Fibroblast of pulmonary artery (primary cell): ENCODE measurements around the gene GPR12.

ENCODE experiments used
- DNase-seq: peaks from one replicate; pipeline ENCODE4 v3.0.0-alpha.2; 2010; ENCODE audit warnings: low read depth
- H3K4me3 ChIP-seq: replicated peaks from 2 replicates; pipeline ENCODE4 v1.5.1; 2011; ENCODE audit warnings: low read depth, mild to moderate bottlenecking, control low read depth, low read length, moderate library complexity
- CTCF ChIP-seq: IDR thresholded peaks from 2 replicates; pipeline ENCODE4 v1.5.1; 2011; ENCODE audit warnings: mild to moderate bottlenecking, control low read depth, low read length, inconsistent platforms; ENCODE audit errors: missing control alignments

GPR12 gene

GRCh38 chr13:26760832-26761582 lies 421 bp upstream of the GPR12 start:
- no peak for TF ChIP-seq CTCF
- no peak overlapping the region for H3K4me3 ChIP-seq
- no peak for DNase-seq

DNA sequence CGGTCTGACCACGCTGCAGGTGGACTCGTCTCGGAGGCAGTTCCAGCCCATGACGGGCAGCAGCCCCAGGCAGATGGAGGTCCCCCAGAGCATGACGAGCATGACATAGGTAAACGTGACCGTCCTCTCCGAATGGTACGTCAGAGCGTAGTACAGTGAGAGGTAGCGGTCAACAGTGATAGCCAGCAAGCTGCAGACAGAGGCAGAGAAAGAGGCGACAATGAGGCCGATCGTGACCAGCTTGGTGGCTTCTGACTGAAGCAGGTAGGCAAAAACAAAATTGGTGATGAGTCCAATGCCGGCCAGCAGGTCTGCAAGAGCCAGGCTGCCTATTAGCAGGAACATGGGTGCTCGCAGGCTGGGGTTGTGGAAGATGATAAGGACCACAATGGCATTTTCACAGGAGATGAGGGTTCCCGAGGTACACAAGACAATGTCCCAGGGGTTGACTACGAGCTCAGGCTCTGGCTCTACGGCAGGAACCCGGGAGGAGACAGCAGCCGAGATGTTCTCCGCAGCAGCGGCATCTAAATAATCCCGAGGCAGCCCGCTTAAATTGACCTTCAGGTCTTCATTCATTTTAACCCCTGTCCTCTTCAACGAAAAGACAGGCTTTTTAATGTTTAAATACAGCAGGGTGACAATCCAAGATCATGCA lies 1.2 kb downstream of the GPR12 start:
- DNase-seq = no peak
- TF ChIP-seq CTCF = no peak
- no peak overlapping the region for H3K4me3 ChIP-seq

DNA sequence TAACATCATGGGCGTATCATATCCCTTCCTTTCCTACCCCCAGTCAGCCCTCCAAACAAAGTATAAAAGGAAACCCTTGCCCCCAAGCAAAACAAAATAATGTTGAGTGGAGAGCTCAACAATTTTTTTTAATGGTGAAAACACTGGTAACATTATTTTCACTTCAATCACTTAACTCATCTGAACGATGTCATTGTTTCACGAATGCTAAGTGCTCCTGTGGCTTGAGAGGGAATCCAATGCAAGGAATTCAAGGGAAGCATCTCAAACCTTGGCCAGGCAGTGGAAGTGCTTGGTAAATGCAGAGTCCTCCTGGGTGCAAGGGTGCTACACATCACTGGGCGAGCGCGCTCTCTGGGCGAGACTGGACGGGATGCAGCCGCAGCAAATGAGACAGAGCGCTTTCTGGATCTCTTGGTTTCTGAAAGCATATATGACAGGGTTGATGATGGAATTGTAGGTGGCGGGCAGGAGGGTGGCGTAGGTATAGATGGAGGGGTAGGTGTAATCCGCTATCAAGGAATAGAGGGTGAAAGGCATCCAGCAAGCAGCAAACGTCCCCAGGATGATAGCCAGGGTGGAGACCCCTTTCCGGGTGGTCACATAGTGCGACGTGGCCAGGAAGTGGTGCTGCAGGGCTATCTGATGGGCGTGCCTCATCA lies 2.0 kb downstream of the GPR12 start:
- no peak for TF ChIP-seq CTCF
- no peak overlapping the region for H3K4me3 ChIP-seq
- DNase-seq = no peak

GRCh38 chr13:26756961-26757360 lies 3.6 kb downstream of the GPR12 start:
- no peak overlapping the region for H3K4me3 ChIP-seq
- TF ChIP-seq CTCF = no peak
- DNase-seq = no peak

GRCh38 chr13:26752671-26753070 lies 7.9 kb downstream of the GPR12 start:
- no peak overlapping the region for H3K4me3 ChIP-seq
- no peak for DNase-seq
- no peak for TF ChIP-seq CTCF

GRCh38 chr13:26749905-26750304 lies 10.7 kb downstream of the GPR12 start:
- TF ChIP-seq CTCF = no peak
- no peak for DNase-seq
- H3K4me3 ChIP-seq = no peak overlapping the region
